SK-N-SH (cell line): ENCODE results near the gene PDHB.

Source experiments
- CTCF ChIP-seq: fragments of 200-600 bp; sonication (generic); IDR thresholded peaks from 2 replicates; pipeline ENCODE4 v1.6.1; 2017; ENCODE audit warnings: antibody characterized with exemption, mild to moderate bottlenecking, moderate library complexity
- EP300 ChIP-seq, 2 experiments: IDR thresholded peaks; 2 replicates each; pipeline versions ENCODE4 v1.4.0 to v1.6.1; 2012; ENCODE audit warnings: borderline replicate concordance in 1 of 2, low read depth in 1 of 2, low read length in 1 of 2
- JUND ChIP-seq: IDR thresholded peaks from 2 replicates; pipeline ENCODE4 v1.4.0; 2012
- MXI1 ChIP-seq: IDR thresholded peaks from 2 replicates; pipeline ENCODE4 v1.6.1; 2012; ENCODE audit warnings: mild to moderate bottlenecking, low read depth, low read length, improper control_type of control experiment
- RFX5 ChIP-seq: IDR thresholded peaks from 2 replicates; pipeline ENCODE4 v1.6.1; 2012; ENCODE audit warnings: mild to moderate bottlenecking, improper control_type of control experiment, low read length
- TAF1 ChIP-seq: IDR thresholded peaks from 2 replicates; pipeline ENCODE4 v1.6.1; 2012; ENCODE audit warnings: low read depth, mild to moderate bottlenecking, low read length, moderate library complexity, borderline replicate concordance

GRCh38 chr3:58463181-58463941, 29.7 kb upstream of the PDHB start:
- TF ChIP-seq EP300 (IDR thresholded peaks at IDR 0.05; ENCODE audit: borderline replicate concordance in 1 of 2, low read depth in 1 of 2, low read length in 1 of 2) (no peak), JUND (no peak), MXI1 (0 out of 2 replicates have a peak, but pooled peaks have one; percentile 38), TAF1 (no peak), RFX5 (no peak), CTCF (peak; percentile 89)
